Lung microvascular endothelial cell (primary cell): Measurements from ENCODE around the gene TMEM26. TPM values are rescaled to one million over a fixed set of nuclear protein-coding genes. Genes with fewer than 3 reads are reported as not detected.
"Not testable (repeated sequence)": the region's sequence is repeated elsewhere in the genome, so short reads cannot be mapped to it uniquely, and the experiment has no call there.

ENCODE experiments used
- DNase-seq, 2 donors: peaks; one replicate each; pipeline versions ENCODE4 v3.0.0 to v3.0.0-alpha.2; 2010; ENCODE audit warnings: low read depth in 2 of 2
- total RNA-seq: library from RNA; depleted of rRNA; stranded (reverse); fragments of >200 nt; gene quantifications from 2 replicates; pipeline ENCODE4 v1.2.1, GENCODE V29; 2014

Gene TMEM26
- total RNA-seq, 1 donor from 2014 or later = not detected

GRCh38 chr10:61400524-61400923 is 52.7 kb downstream of the TMEM26 start:
- no peak for DNase-seq

- no peak for DNase-seq
These were observed 53.8 kb downstream of the TMEM26 start for GRCh38 chr10:61399406-61399805.

DNA sequence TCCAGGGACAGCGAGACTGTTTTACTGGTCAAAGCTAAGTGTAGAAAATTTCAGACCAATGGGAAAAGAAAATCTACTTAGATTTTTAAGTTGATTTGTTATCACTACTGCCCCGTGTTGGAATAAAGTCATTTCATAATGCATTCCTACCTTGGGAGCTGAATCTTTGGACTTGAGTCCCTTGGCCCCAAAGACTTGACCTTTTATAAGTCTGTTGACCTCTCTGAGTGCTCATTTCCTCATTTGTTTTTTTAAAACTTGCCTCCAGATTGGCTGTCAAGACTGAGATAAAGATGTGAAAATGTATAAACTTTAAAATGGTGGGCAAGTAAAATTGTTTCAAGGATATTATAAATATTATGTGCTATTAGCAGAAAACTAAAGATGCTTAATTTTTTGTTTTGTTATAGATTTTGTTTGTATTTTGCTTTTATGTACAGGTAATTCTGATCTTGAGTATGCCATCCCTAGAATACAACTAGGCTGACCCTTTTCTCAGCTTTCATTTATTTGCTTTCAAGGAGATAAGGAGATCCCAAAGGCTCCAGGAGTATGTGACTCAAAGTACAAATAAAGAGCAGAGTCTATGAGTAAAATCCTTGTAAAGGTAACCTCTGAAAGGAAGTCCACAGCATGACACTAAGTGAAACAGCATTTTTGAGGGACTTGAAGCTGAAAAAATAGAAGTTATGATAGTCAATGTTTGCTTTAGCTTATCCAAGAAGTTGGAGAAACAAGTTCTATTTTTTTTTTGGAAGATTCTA is 54.6 kb downstream of the TMEM26 start:
- DNase-seq = no peak

- peak; percentile 32 to 56 for DNase-seq
These were observed 55.8 kb downstream of the TMEM26 start for GRCh38 chr10:61397175-61397986.

DNA sequence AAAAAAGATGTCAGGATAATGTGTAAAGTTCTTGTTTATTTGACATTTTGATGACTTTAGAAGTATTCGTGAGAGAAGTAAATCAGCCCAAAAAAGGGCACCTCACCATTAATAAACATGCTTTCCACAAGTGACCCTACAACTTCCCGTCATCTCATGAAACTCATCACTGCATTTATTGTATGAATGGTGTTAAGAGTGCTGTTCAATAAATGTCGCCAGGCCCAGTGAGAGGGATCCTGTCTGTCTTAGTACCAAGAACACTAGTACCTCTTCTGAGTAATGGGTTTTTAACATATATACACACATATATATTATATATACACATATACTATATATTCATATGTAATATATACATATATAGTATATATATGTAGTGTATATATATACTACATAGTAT is 61.9 kb downstream of the TMEM26 start:
- DNase-seq = no peak

DNA sequence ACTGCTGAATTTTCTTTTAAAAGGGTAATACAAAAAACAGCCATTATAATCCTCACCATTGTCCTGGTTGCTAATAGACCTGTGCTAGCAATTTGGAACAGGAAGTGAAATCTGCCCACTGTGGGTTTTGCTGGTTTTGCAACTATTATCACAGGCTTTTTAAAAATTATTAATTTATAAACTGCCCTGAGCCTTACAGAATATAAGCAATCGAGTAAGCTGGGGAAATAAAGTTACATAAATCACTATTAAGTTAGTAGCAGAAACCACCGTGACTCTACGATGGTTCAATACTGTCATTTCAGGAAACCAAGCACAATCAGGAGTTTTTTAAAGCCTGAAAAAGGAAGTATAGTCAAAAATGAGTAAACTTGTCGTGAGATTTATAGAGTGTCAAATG is 62.3 kb downstream of the TMEM26 start:
- no peak for DNase-seq

DNA sequence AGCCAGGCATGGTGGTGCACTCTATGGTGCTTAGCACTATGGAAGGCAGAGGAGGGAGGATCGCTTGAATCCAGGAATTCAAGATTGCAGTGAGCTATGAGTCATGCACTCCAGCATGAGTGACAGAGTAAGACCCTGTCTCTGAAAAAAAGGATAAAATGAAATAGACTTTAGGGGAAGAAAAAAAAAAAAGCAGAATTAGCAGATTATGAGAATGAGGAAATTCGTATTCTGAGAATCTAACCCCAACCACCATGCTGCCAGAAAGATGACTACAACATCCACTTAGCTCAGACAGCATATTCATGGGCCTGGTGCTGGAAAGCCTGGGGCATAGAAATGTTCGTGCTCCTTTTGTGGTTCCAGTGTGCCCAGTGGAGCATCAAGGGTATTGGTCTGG is 63.3 kb downstream of the TMEM26 start:
- no peak for DNase-seq

DNA sequence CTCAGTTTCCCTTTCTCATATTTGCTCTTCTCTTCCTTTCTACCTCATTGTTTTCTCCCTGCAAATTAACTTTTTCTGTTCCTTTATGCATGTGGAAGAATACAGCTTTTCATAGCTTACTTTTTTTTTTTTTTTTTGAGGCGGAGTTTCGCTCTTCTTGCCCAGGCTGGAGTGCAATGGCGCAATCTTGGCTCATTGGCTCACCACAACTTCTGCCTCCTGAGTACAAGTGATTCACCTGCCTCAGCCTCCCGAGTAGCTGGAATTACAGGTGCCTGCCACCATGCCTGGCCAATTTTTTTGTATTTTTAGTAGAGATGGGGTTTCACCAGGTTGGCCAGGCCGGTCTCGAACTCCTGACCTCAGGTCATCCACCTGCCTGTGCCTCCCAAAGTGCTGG is 64.2 kb downstream of the TMEM26 start:
- DNase-seq = not testable (repeated sequence)

DNA sequence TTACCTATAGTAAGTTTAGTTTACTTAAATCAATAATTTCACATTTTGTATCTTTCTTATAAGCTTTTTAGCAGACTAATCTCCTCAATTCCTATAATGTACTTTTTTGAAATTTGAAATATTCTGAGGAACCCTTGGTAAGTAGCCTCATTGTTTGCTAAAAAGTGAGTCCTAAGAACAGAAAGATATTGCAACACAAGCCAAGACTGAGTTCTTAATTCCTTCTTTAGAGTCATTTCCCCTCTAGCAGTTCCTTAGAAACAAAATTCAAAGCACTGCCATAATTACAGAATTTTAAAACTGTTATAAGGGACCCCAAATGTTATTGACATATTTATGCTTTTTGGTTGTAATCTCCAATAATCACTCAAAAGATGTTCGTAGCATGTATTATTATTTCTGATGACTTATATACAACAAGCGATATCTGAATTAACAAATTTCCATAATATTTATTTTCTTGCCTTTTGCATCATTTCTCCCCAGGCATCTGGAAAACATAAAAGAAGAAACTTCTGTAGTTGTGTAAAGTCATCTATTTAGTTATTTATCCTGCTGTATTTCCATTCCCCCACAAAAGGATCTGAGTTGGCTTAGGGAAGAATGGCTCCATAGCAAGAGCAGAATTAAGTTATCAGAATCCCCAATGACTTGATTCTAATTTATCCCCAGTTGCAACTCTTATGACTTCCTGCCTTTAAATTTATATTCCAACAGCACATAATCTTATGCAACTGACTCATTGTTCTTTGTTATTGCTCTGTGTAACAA is 67.8 kb downstream of the TMEM26 start:
- no peak for DNase-seq

DNA sequence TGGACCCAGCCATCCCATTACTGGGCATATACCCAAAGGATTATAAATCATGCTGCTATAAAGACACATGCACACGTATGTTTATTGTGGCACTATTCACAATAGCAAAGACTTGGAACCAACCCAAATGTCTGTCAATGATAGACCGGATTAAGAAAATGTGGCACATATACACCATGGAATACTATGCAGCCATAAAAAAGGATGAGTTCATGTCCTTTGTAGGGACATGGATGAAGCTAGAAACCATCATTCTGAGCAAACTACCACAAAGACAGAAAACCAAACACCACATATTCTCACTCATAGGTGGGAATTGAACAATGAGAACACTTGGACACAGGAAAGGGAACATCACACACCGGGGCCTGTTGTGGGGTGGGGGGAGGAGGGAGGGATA is 72.0 kb downstream of the TMEM26 start:
- not testable (repeated sequence) for DNase-seq

DNA sequence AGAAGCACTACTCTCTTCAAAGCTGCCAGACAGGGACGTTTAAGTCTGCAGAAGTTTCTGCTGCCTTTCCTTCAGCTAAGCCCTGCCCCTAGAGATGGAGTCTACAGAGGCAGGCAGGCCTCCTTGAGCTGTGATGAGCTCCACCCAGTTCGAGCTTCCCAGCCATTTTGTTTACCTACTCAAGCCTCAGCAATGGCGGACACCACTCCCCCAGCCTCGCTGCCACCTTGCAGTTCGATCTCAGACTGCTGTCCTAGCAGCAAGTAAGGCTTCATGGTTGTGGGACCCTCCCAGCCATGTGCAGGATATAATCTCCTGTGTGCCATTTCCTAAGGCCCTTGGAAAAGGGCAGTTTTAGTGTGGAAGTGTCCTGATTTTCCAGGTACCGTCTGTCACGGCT is 74.3 kb downstream of the TMEM26 start:
- DNase-seq = no peak

- no peak for DNase-seq
These were observed 76.2 kb downstream of the TMEM26 start for GRCh38 chr10:61376908-61377368.

DNA sequence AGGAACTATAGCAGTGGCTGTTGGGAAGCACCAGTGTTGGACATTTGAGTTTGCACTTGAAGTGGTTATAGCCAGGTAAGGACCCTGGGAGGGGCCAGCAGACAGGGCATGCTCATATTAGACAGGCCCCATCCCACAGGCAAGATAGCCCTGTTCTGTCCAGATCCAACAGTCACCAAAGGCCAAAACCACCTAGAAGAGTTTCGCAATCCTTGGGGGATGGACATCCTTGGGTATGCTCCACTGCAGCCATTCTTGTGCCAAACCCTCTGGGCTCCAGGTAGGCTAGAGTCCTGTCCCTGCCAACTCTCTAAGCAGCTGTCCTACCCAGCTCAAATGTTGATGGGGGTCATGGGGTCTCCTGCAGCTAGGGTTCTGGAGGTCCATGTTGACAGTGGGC is 76.8 kb downstream of the TMEM26 start:
- no peak for DNase-seq

GRCh38 chr10:61366365-61366764 is 86.8 kb downstream of the TMEM26 start:
- no peak for DNase-seq

GRCh38 chr10:61364619-61365018 is 88.6 kb downstream of the TMEM26 start:
- no peak for DNase-seq

- DNase-seq = no peak
These were observed 90.2 kb downstream of the TMEM26 start for GRCh38 chr10:61363006-61363405.

DNA sequence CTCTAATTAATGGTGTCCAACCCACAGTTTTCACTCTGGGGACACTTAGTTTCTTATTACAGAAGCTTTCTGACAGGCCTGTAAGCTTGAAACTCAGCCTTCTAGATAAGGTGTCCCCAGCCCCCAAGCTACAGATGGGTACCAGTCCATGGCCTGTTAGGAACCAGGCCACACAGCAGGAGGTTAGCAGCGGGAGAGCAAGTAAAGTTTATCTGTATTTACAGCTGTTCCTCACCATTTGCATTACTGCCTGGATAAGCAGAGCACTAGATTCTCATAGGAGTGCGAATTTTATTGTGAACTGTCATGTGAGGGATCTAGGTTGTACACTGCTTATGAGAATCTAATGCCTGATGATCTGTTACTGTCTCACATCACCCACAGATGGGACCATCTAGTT is 93.7 kb downstream of the TMEM26 start:
- no peak for DNase-seq

GRCh38 chr10:61357687-61358086 is 95.5 kb downstream of the TMEM26 start:
- no peak for DNase-seq
